Measurements from ENCODE around the gene EPB41L2. TPM values are rescaled to one million over a fixed set of nuclear protein-coding genes. Genes with fewer than 3 reads are reported as not detected.

EPB41L2 gene
- total RNA-seq, 1 experiment from 2014 or later: 91.7 TPM

GRCh38 chr6:131017962-131018361 is 45.1 kb downstream of the EPB41L2 start:
- POLR2A ChIA-PET: no interaction called here
- H3K4me3 ChIP-seq (ENCODE audit: low read depth, low read length): no peak overlapping the region
- Mint-ChIP-seq H3K9me3 (ENCODE audit: unreplicated experiment) (no peaks in the 10 kb centered on the region), H3K4me1 (ENCODE audit: low read depth, unreplicated experiment) (peaks cover 8% of the 10 kb centered on the region), H3K4me3 (ENCODE audit: unreplicated experiment) (no peak overlapping the region), H3K36me3 (ENCODE audit: insufficient read depth, unreplicated experiment) (no peaks in the 10 kb centered on the region), H3K27ac (ENCODE audit: unreplicated experiment) (no peak overlapping the region), H3K27me3 (ENCODE audit: insufficient read depth, unreplicated experiment) (no peaks in the 10 kb centered on the region)
- H3K27me3 ChIP-seq (replicated peaks; ENCODE audit: control insufficient read depth, insufficient read depth, low read length): no peaks in the 10 kb centered on the region
- TF ChIP-seq, protein P1, sequence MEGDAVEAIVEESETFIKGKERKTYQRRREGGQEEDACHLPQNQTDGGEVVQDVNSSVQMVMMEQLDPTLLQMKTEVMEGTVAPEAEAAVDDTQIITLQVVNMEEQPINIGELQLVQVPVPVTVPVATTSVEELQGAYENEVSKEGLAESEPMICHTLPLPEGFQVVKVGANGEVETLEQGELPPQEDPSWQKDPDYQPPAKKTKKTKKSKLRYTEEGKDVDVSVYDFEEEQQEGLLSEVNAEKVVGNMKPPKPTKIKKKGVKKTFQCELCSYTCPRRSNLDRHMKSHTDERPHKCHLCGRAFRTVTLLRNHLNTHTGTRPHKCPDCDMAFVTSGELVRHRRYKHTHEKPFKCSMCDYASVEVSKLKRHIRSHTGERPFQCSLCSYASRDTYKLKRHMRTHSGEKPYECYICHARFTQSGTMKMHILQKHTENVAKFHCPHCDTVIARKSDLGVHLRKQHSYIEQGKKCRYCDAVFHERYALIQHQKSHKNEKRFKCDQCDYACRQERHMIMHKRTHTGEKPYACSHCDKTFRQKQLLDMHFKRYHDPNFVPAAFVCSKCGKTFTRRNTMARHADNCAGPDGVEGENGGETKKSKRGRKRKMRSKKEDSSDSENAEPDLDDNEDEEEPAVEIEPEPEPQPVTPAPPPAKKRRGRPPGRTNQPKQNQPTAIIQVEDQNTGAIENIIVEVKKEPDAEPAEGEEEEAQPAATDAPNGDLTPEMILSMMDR (IDR thresholded peaks at IDR 0.05; ENCODE audit: insufficient read depth in 1 of 2, low read depth in 1 of 2, low read length in 1 of 2, severe bottlenecking in 1 of 2, unreplicated experiment in 1 of 2): no peak
- no peaks in the 10 kb centered on the region for H3K9me3 ChIP-seq
- no peak for DNase-seq
- no TSS peak for BruUV-seq (replicated peaks)
- intact Hi-C loops (cut with micrococcal nuclease; ENCODE audit: unreplicated experiment): no loop called here
- H3K4me1 ChIP-seq: no peaks in the 10 kb centered on the region
- CTCF ChIA-PET: no interaction called here
- H3K36me3 ChIP-seq (ENCODE audit: control insufficient read depth, insufficient read depth, low read length): no peaks in the 10 kb centered on the region

- no TSS peak for BruUV-seq (replicated peaks)
- Histone ChIP-seq H3K9me3 (no peaks in the 10 kb centered on the region), H3K36me3 (ENCODE audit: control insufficient read depth, insufficient read depth, low read length) (no peaks in the 10 kb centered on the region), H3K4me3 (ENCODE audit: low read depth, low read length) (no peak overlapping the region), H3K4me1 (no peaks in the 10 kb centered on the region), H3K27me3 (replicated peaks; ENCODE audit: control insufficient read depth, insufficient read depth, low read length) (no peaks in the 10 kb centered on the region)
- Mint-ChIP-seq H3K27ac (ENCODE audit: unreplicated experiment) (no peak overlapping the region), H3K4me3 (ENCODE audit: unreplicated experiment) (no peak overlapping the region), H3K4me1 (ENCODE audit: low read depth, unreplicated experiment) (peaks cover 8% of the 10 kb centered on the region), H3K36me3 (ENCODE audit: insufficient read depth, unreplicated experiment) (peaks cover 4% of the 10 kb centered on the region), H3K9me3 (ENCODE audit: unreplicated experiment) (no peaks in the 10 kb centered on the region), H3K27me3 (ENCODE audit: insufficient read depth, unreplicated experiment) (no peaks in the 10 kb centered on the region)
- ChIA-PET CTCF (no interaction called here), POLR2A (no interaction called here)
- no peak for DNase-seq
- TF ChIP-seq, protein P1 (IDR thresholded peaks at IDR 0.05; ENCODE audit: insufficient read depth in 1 of 2, low read depth in 1 of 2, low read length in 1 of 2, severe bottlenecking in 1 of 2, unreplicated experiment in 1 of 2): no peak
- intact Hi-C loops (cut with micrococcal nuclease; ENCODE audit: unreplicated experiment): no loop called here
Observed at GRCh38 chr6:131015630-131016263, 47.3 kb downstream of the EPB41L2 start.

DNA sequence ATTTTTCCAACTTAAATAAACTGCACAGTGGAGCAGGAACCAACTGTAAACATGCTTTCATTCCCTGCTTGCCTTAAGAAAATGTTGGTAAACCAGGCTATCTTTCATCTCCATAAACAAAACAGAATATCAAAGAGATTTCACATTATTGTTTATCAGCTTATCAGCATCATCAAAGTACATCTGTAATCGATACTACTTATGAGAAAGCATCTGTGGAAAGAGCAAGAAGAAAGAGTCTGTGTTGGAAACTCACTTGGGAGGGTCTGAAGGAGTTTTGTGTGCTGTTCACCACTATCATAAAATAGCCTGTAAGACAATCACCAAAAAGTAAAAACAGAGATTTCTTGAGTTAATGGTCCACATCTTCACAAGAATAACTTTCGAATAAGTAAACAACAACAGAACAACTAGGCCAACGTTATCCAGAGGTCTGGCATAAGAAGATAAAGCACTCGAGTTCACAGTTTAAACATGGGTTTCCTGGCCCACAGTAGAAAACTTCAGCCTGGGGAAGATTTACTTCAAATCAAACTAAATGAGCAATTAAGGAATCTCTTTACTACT is 47.9 kb downstream of the EPB41L2 start:
- H3K9me3 Mint-ChIP-seq (ENCODE audit: unreplicated experiment): no peaks in the 10 kb centered on the region
- POLR2A ChIA-PET: no interaction called here
- peaks cover 7% of the 10 kb centered on the region for H3K36me3 Mint-ChIP-seq (ENCODE audit: insufficient read depth, unreplicated experiment)
- peaks cover 8% of the 10 kb centered on the region for H3K4me1 Mint-ChIP-seq (ENCODE audit: low read depth, unreplicated experiment)
- H3K27ac Mint-ChIP-seq (ENCODE audit: unreplicated experiment): no peak overlapping the region
- TF ChIP-seq, protein P1 (IDR thresholded peaks at IDR 0.05; ENCODE audit: insufficient read depth in 1 of 2, low read depth in 1 of 2, low read length in 1 of 2, severe bottlenecking in 1 of 2, unreplicated experiment in 1 of 2): no peak
- CTCF ChIA-PET: no interaction called here
- H3K27me3 Mint-ChIP-seq (ENCODE audit: insufficient read depth, unreplicated experiment): no peaks in the 10 kb centered on the region
- no TSS peak for BruUV-seq (replicated peaks)
- Histone ChIP-seq H3K27me3 (replicated peaks; ENCODE audit: control insufficient read depth, insufficient read depth, low read length) (no peaks in the 10 kb centered on the region), H3K9me3 (no peaks in the 10 kb centered on the region), H3K36me3 (ENCODE audit: control insufficient read depth, insufficient read depth, low read length) (no peaks in the 10 kb centered on the region), H3K4me3 (ENCODE audit: low read depth, low read length) (no peak overlapping the region), H3K4me1 (no peaks in the 10 kb centered on the region)
- no peak overlapping the region for H3K4me3 Mint-ChIP-seq (ENCODE audit: unreplicated experiment)
- no peak for DNase-seq
- intact Hi-C loops (cut with micrococcal nuclease; ENCODE audit: unreplicated experiment): no loop called here

Data from Caco-2 (cell line).